Dedifferentiated amniotic fluid mesenchymal stem cell (primary cell): ENCODE data around the gene TCF4.

Experiments used
- DNase-seq: peaks from one replicate; pipeline ENCODE4 v3.0.0-alpha.2; 2016; ENCODE audit errors: extremely low spot score

Gene TCF4

GRCh38 chr18:55544014-55544413 is 44.0 kb downstream of the TCF4 start:
- no peak for DNase-seq

GRCh38 chr18:55543130-55543704 is 44.8 kb downstream of the TCF4 start:
- DNase-seq = no peak

- DNase-seq = no peak
Measured at GRCh38 chr18:55541571-55541970, 46.4 kb downstream of the TCF4 start.

GRCh38 chr18:55539240-55539639 is 48.8 kb downstream of the TCF4 start:
- DNase-seq = no peak

GRCh38 chr18:55534996-55535395 is 53.0 kb downstream of the TCF4 start:
- DNase-seq = no peak

GRCh38 chr18:55534547-55534946 is 53.4 kb downstream of the TCF4 start:
- no peak for DNase-seq

GRCh38 chr18:55530166-55530565 is 57.8 kb downstream of the TCF4 start:
- no peak for DNase-seq

- no peak for DNase-seq
Measured at GRCh38 chr18:55529581-55529980, 58.4 kb downstream of the TCF4 start.

- DNase-seq = no peak
Measured at GRCh38 chr18:55525845-55526244, 62.1 kb downstream of the TCF4 start.

- no peak for DNase-seq
Measured at GRCh38 chr18:55524353-55525073, 63.5 kb downstream of the TCF4 start.

GRCh38 chr18:55523001-55523400 is 65.0 kb downstream of the TCF4 start:
- no peak for DNase-seq

- no peak for DNase-seq
Measured at GRCh38 chr18:55522011-55522410, 66.0 kb downstream of the TCF4 start.

GRCh38 chr18:55517055-55517454 is 70.9 kb downstream of the TCF4 start:
- DNase-seq = no peak

- DNase-seq = no peak
Measured at GRCh38 chr18:55515941-55516710, 71.9 kb downstream of the TCF4 start.

GRCh38 chr18:55515214-55515613 is 72.8 kb downstream of the TCF4 start:
- DNase-seq = no peak

GRCh38 chr18:55513161-55513560 is 74.8 kb downstream of the TCF4 start:
- no peak for DNase-seq

- no peak for DNase-seq
Measured at GRCh38 chr18:55511277-55511676, 76.7 kb downstream of the TCF4 start.

GRCh38 chr18:55510809-55511208 is 77.2 kb downstream of the TCF4 start:
- DNase-seq = no peak

GRCh38 chr18:55509631-55510324 is 78.2 kb downstream of the TCF4 start:
- DNase-seq = no peak

GRCh38 chr18:55508651-55509050 is 79.3 kb downstream of the TCF4 start:
- DNase-seq = no peak

GRCh38 chr18:55506074-55506473 is 81.9 kb downstream of the TCF4 start:
- DNase-seq = no peak

- DNase-seq = no peak
Measured at GRCh38 chr18:55504808-55505207, 83.2 kb downstream of the TCF4 start.
